ENCODE measurements around the gene SDR42E2.
A peak's percentile ranks its signal among the peaks of the same experiment; 100 is the strongest.
"Not testable (repeated sequence)": the region's sequence is repeated elsewhere in the genome, so short reads cannot be mapped to it uniquely, and the experiment has no call there.

SDR42E2 gene

DNA sequence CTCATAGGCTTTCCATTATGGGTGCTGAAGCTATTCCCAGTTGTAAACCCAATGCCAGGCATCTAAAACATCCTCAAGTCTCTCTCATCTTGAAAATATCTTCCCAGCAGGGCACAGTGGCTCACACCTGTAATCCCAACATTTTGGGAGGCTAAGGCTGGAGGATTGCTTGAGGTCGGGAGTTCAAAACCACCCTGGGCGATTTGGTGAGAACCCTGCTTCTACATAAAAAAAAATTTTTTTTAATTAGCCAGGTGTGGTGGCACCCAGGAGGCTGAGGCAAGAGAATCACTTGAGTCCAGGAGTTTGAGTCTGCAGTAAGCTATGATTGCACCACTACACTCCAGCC lies 30.7 kb downstream of the SDR42E2 start:
- H3K4me2 ChIP-seq: peak overlapping the region; percentile 78 to 97 (median 91)
- no peaks in the 10 kb centered on the region for H3K9me3 ChIP-seq (replicated peaks in 1 of 11)
- peaks cover 39 to 69% (median 49%) of the 10 kb centered on the region in 10 experiments for H3K4me1 ChIP-seq
- H3K36me3 ChIP-seq: no peaks in the 10 kb centered on the region
- H3K27me3 ChIP-seq: peaks cover 0 to 22% (median 17%) of the 10 kb centered on the region in 11 experiments; a peak in 14 of 22 replicates
- H3K27ac ChIP-seq: no peak overlapping the region; a peak in 1 of 22 replicates
- TF ChIP-seq Cebpa-rat (IDR thresholded peaks at IDR 0.05): no peak
- H3K9ac ChIP-seq: no peak overlapping the region
- peaks cover 0 to 10% (median 0%) of the 10 kb centered on the region in 11 experiments; a peak in 1 of 22 replicates for H4K20me1 ChIP-seq
- H3K4me3 ChIP-seq: peak overlapping the region in 1 of 10 experiments; percentile 50; a peak in 1 of 20 replicates

DNA sequence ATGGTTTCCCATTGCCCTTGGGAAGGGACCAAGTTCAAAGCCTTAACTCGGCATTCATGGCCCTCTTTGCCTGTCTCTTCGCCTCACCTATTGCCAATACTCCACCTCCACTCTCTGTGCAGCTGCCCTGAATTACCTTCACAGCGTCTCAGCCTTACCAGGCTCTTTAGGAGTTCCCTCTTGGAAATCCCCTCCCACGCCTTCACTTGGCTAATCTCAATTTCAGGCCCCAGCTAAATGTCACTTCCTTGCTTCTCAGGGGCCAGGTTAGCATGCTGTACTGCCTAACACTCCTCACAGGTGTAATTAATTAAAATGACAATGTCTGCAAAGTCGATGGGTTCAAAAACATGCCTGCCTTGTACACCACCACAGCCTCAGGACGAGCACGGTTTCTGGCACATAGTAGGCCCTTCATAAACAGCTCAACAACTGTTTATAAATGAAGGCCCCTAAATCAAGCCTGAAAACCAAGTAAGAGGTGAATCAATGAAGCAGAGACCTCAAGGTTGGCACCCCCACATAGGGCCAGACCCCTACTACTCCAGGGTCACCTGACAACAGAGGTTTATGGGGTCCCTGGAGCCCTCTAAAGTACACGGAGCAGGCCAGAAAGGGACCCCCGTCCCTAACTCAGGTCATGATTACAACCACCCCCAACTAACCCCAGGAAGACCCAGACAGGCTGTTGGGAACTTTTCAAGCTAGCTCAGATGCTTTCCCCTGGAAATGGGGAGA lies 32.6 kb downstream of the SDR42E2 start:
- Histone ChIP-seq H4K20me1 (peaks cover 0 to 10% (median 0%) of the 10 kb centered on the region in 11 experiments; a peak in 2 of 22 replicates), H3K27ac (peak overlapping the region in 1 of 11 experiments; percentile 13; a peak in 2 of 22 replicates), H3K27me3 (peaks cover 0 to 22% (median 17%) of the 10 kb centered on the region in 11 experiments; a peak in 14 of 22 replicates), H3K4me2 (peak overlapping the region; percentile 7 to 86 (median 72); a peak in 18 of 22 replicates), H3K4me1 (peaks cover 21 to 71% (median 43%) of the 10 kb centered on the region in 10 experiments), H3K36me3 (no peaks in the 10 kb centered on the region), H3K4me3 (peak overlapping the region in 2 of 10 experiments; percentile 66 to 74; a peak in 3 of 20 replicates), H3K9me3 (replicated peaks in 1 of 11) (no peaks in the 10 kb centered on the region), H3K9ac (peak overlapping the region in 1 of 11 experiments; percentile 71; a peak in 1 of 22 replicates)
- no peak for TF ChIP-seq Cebpa-rat (IDR thresholded peaks at IDR 0.05)

DNA sequence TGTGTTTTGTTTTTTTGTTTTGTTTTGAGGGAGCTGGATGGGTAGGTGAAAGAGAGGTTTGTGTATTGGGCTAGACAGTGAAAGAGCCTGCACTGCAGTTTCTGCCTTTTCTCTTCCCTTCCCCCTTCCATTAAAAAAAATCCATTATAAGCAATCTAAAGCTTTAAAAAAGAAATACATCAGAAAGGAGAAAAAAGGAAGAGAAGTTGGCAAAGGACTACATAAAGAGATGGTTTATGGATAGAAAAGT lies 33.1 kb downstream of the SDR42E2 start:
- peak overlapping the region in 2 of 11 experiments; percentile 71 to 78; a peak in 5 of 22 replicates for H3K9ac ChIP-seq
- H3K9me3 ChIP-seq (replicated peaks in 1 of 11): no peaks in the 10 kb centered on the region
- no peak for TF ChIP-seq Cebpa-rat (IDR thresholded peaks at IDR 0.05)
- peaks cover 0 to 10% (median 0%) of the 10 kb centered on the region in 11 experiments; a peak in 2 of 22 replicates for H4K20me1 ChIP-seq
- H3K27me3 ChIP-seq: peaks cover 0 to 22% (median 17%) of the 10 kb centered on the region in 11 experiments; a peak in 14 of 22 replicates
- H3K4me3 ChIP-seq: peak overlapping the region in 8 of 10 experiments; percentile 49 to 74 (median 64); a peak in 12 of 20 replicates
- peaks cover 18 to 74% (median 41%) of the 10 kb centered on the region in 10 experiments for H3K4me1 ChIP-seq
- peak overlapping the region; percentile 7 to 86 (median 72); a peak in 18 of 22 replicates for H3K4me2 ChIP-seq
- H3K27ac ChIP-seq: peak overlapping the region in 1 of 11 experiments; percentile 13; a peak in 2 of 22 replicates
- no peaks in the 10 kb centered on the region for H3K36me3 ChIP-seq

- Histone ChIP-seq H4K20me1 (peaks cover 0 to 10% (median 0%) of the 10 kb centered on the region in 11 experiments; a peak in 2 of 22 replicates), H3K4me3 (peak overlapping the region; percentile 49 to 74 (median 64)), H3K4me1 (peaks cover 18 to 79% (median 41%) of the 10 kb centered on the region in 10 experiments), H3K4me2 (peak overlapping the region; percentile 56 to 86 (median 72)), H3K27ac (peak overlapping the region in 8 of 11 experiments; percentile 10 to 63 (median 50); a peak in 13 of 22 replicates), H3K9ac (peak overlapping the region; percentile 62 to 78 (median 71)), H3K27me3 (peaks cover 0 to 22% (median 17%) of the 10 kb centered on the region in 11 experiments; a peak in 14 of 22 replicates), H3K9me3 (replicated peaks in 1 of 11) (no peaks in the 10 kb centered on the region), H3K36me3 (no peaks in the 10 kb centered on the region)
- no peak for TF ChIP-seq Cebpa-rat (IDR thresholded peaks at IDR 0.05)
These were observed 33.6 kb downstream of the SDR42E2 start for GRCh38 chr16:22195695-22196558.

DNA sequence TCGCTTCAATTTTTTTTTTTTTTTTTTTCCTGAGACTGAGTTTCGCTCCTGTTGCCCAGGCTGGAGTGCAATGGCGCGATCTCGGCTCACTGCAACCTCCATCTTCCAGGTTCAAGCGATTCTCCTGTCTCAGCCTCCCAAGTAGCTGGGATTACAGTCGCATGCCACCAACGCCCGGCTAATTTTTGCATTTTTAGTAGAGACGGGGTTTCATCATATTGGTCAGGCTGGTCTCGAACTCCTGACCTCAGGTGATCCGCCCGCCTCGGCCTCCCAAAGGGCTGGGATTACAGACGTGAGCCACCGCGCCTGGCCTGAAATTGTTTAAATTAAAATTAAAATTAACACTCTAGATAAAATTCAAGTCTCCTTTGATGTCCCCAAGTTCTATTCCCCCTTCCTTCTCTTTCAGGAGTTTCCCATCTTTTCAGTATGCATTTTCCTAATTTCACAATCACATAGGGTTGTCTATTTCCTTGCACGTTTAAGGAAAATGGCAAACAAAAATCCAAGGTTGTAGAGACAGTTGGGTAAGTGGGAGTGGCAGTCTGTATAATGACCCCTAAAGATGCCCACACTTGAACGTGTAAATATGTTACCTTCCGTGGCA lies 34.4 kb downstream of the SDR42E2 start:
- not testable (repeated sequence) for H3K9me3 ChIP-seq (replicated peaks in 1 of 11); H4K20me1 ChIP-seq; H3K36me3 ChIP-seq; H3K27ac ChIP-seq; H3K9ac ChIP-seq
- Histone ChIP-seq H3K4me3 (peak overlapping the region in 6 of 10 experiments; percentile 63 to 74 (median 66); a peak in 7 of 20 replicates), H3K4me2 (peak overlapping the region in 10 of 11 experiments; percentile 66 to 86 (median 72); a peak in 16 of 22 replicates), H3K27me3 (peaks cover 0 to 22% (median 17%) of the 10 kb centered on the region in 11 experiments; a peak in 14 of 22 replicates), H3K4me1 (peaks cover 13 to 80% (median 37%) of the 10 kb centered on the region in 10 experiments)

DNA sequence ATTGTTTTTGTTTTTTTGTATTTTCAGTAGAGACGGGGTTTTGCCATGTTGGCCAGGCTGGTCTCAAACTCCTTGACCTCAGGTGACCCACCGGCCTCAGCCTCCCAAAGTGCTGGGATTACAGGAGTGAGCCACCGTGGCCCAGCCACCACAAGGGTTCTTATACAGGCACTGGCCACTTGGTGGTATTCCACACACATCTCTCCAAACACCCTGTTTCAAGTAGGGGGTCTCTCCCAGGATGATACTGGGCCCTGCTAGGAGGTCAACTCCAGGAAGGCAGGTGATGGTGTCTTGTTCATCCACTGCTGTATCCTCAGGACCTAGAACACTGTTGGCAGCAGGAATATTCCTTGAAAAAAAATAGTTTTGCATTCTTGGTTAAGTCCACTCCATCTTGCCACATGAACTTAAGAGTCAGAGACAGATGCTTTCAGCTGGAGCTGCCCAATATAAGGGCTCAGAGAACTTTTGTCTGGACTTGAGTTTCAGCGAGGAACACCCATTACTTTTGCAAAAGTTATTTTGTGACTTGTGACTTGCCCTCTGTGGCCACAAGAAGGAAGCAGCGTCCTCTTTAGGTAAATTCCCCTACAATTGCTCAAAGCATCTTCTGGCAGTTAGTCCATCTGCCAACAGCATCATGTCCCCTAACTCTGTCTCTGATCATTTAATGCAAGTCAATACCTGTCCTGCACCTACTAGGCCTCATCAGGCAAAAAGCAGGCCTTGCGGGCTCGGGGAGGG lies 36.4 kb downstream of the SDR42E2 start:
- Histone ChIP-seq H3K4me1 (peaks cover 0 to 70% (median 23%) of the 10 kb centered on the region in 10 experiments; a peak in 17 of 20 replicates), H3K36me3 (no peaks in the 10 kb centered on the region), H3K4me2 (peak overlapping the region in 4 of 11 experiments; percentile 38 to 85 (median 79); a peak in 8 of 22 replicates), H3K9me3 (replicated peaks in 1 of 11) (no peaks in the 10 kb centered on the region), H3K9ac (peak overlapping the region in 4 of 11 experiments; percentile 14 to 67 (median 60); a peak in 5 of 22 replicates), H3K27me3 (peaks cover 0 to 9% (median 5%) of the 10 kb centered on the region in 11 experiments; a peak in 14 of 22 replicates), H4K20me1 (no peaks in the 10 kb centered on the region; a peak in 2 of 22 replicates), H3K4me3 (no peak overlapping the region), H3K27ac (peak overlapping the region in 4 of 11 experiments; percentile 48 to 80 (median 62); a peak in 7 of 22 replicates)
- TF ChIP-seq Cebpa-rat (IDR thresholded peaks at IDR 0.05): no peak

- Histone ChIP-seq H3K36me3 (no peaks in the 10 kb centered on the region), H3K4me2 (no peak overlapping the region), H3K27me3 (no peaks in the 10 kb centered on the region), H3K4me1 (peaks cover 2 to 53% (median 19%) of the 10 kb centered on the region in 10 experiments; a peak in 19 of 20 replicates), H3K9ac (no peak overlapping the region), H3K9me3 (replicated peaks in 1 of 11) (no peaks in the 10 kb centered on the region), H3K4me3 (no peak overlapping the region), H3K27ac (no peak overlapping the region), H4K20me1 (peaks cover 0 to 5% (median 1%) of the 10 kb centered on the region in 11 experiments; a peak in 13 of 22 replicates)
- TF ChIP-seq Cebpa-rat (IDR thresholded peaks at IDR 0.05): no peak
These were observed 39.9 kb downstream of the SDR42E2 start for GRCh38 chr16:22202261-22202637.

- no peak overlapping the region for H3K27ac ChIP-seq
- no peak for TF ChIP-seq Cebpa-rat (IDR thresholded peaks at IDR 0.05)
- H3K4me1 ChIP-seq: peaks cover 11 to 53% (median 27%) of the 10 kb centered on the region in 10 experiments
- peaks cover 0 to 14% (median 10%) of the 10 kb centered on the region in 11 experiments; a peak in 18 of 22 replicates for H4K20me1 ChIP-seq
- no peaks in the 10 kb centered on the region for H3K9me3 ChIP-seq (replicated peaks in 1 of 11)
- H3K4me3 ChIP-seq: no peak overlapping the region
- no peak overlapping the region for H3K4me2 ChIP-seq
- H3K27me3 ChIP-seq: no peaks in the 10 kb centered on the region
- H3K9ac ChIP-seq: no peak overlapping the region
- H3K36me3 ChIP-seq: no peaks in the 10 kb centered on the region
These were observed 40.8 kb downstream of the SDR42E2 start for GRCh38 chr16:22203091-22203490.
